Retinal pigment epithelial cell (primary cell): ENCODE data around the gene SHISA3.

Source experiments
- DNase-seq: peaks from one replicate; pipeline ENCODE4 v3.0.0-alpha.2; 2010; ENCODE audit warnings: low read depth
- H3K4me3 ChIP-seq: 2 replicates; pipeline ENCODE4 v1.5.1; 2011; ENCODE audit warnings: mild to moderate bottlenecking, low read length, control low read depth, moderate library complexity
- CTCF ChIP-seq: conservative IDR thresholded peaks from 2 replicates; pipeline ENCODE4 v1.5.1; 2011; ENCODE audit warnings: low read depth, low read length, control low read depth, inconsistent platforms

SHISA3 gene

GRCh38 chr4:42391981-42392380 is 5.3 kb upstream of the SHISA3 start:
- H3K4me3 ChIP-seq = no peak overlapping the region
- TF ChIP-seq CTCF = no peak
- no peak for DNase-seq

GRCh38 chr4:42392436-42392835 is 4.9 kb upstream of the SHISA3 start:
- H3K4me3 ChIP-seq = no peak overlapping the region
- no peak for TF ChIP-seq CTCF
- DNase-seq = no peak

GRCh38 chr4:42395595-42395994 is 1.7 kb upstream of the SHISA3 start:
- no peak for DNase-seq
- no peak overlapping the region for H3K4me3 ChIP-seq
- no peak for TF ChIP-seq CTCF

- DNase-seq = no peak
- H3K4me3 ChIP-seq = no peak overlapping the region
- TF ChIP-seq CTCF = no peak
Measured at GRCh38 chr4:42396361-42396751, 932 bp upstream of the SHISA3 start.

GRCh38 chr4:42397635-42398170 is 415 bp downstream of the SHISA3 start:
- no peak for TF ChIP-seq CTCF
- DNase-seq = no peak
- peak overlapping the region; percentile 35 for H3K4me3 ChIP-seq

- no peak for TF ChIP-seq CTCF
- H3K4me3 ChIP-seq = peak overlapping the region; percentile 24
- DNase-seq = no peak
Measured at GRCh38 chr4:42398171-42398870, 1.0 kb downstream of the SHISA3 start.

GRCh38 chr4:42398871-42399331 is 1.6 kb downstream of the SHISA3 start:
- no peak overlapping the region for H3K4me3 ChIP-seq
- TF ChIP-seq CTCF = no peak
- no peak for DNase-seq
